GM23338 (cell line): Measurements from ENCODE around the gene PARVG. TPM values are rescaled to one million over a fixed set of nuclear protein-coding genes. Genes with fewer than 3 reads are reported as not detected.

ENCODE experiments used
- ATAC-seq: fragments of 200-7000 bp; cut with Tn5 transposase; 3 replicates; pipeline ENCODE4 v1.9.1; 2020
- DNase-seq: peaks from one replicate; pipeline ENCODE4 v3.0.0-alpha.2; 2015; ENCODE audit warnings: low spot score
- H2AFZ ChIP-seq: fragments of 200-600 bp; sonication (generic); 2 replicates; pipeline ENCODE4 v1.8.0; 2016; ENCODE audit warnings: antibody characterized with exemption, mild to moderate bottlenecking, moderate library complexity
- H3F3A ChIP-seq: fragments of 200-600 bp; sonication (generic); replicated peaks from 2 replicates; pipeline ENCODE4 v1.8.0; 2017; ENCODE audit warnings: antibody characterized with exemption, mixed run types, low read depth
- H3K27ac ChIP-seq: fragments of 200-600 bp; sonication (generic); 2 replicates; pipeline ENCODE4 v1.6.1; 2016; ENCODE audit warnings: low read depth
- H3K27me3 ChIP-seq: fragments of 200-600 bp; sonication (generic); 2 replicates; pipeline ENCODE4 v1.8.0; 2016; ENCODE audit warnings: mild to moderate bottlenecking, mixed run types, moderate library complexity; ENCODE audit not compliant: insufficient read depth
- H3K36me3 ChIP-seq: fragments of 200-600 bp; sonication (generic); 2 replicates; pipeline ENCODE4 v1.8.0; 2016; ENCODE audit warnings: mild to moderate bottlenecking; ENCODE audit not compliant: insufficient read depth
- H3K4me1 ChIP-seq: fragments of 200-600 bp; sonication (generic); 2 replicates; pipeline ENCODE4 v1.8.0; 2016; ENCODE audit warnings: mild to moderate bottlenecking, moderate library complexity; ENCODE audit not compliant: insufficient read depth
- H3K4me2 ChIP-seq: fragments of 200-600 bp; sonication (generic); 2 replicates; pipeline ENCODE4 v1.7.1; 2017; ENCODE audit warnings: mixed run types
- H3K4me3 ChIP-seq: fragments of 200-600 bp; sonication (generic); 2 replicates; pipeline ENCODE4 v1.6.1; 2016; ENCODE audit warnings: mixed run types
- H3K79me2 ChIP-seq: fragments of 200-600 bp; sonication (generic); replicated peaks from 2 replicates; pipeline ENCODE4 v1.8.0; 2017; ENCODE audit warnings: mild to moderate bottlenecking; ENCODE audit not compliant: insufficient read depth
- H3K9me2 ChIP-seq: fragments of 200-600 bp; sonication (generic); 2 replicates; pipeline ENCODE4 v1.8.0; 2017; ENCODE audit not compliant: insufficient read depth
- H4K20me1 ChIP-seq: fragments of 200-600 bp; sonication (generic); replicated peaks from 2 replicates; pipeline ENCODE4 v1.8.0; 2017; ENCODE audit warnings: mild to moderate bottlenecking; ENCODE audit not compliant: insufficient read depth
- H3K27ac Mint-ChIP-seq: 2 replicates; pipeline ENCODE4 v1.8.0; 2020; ENCODE audit warnings: inconsistent platforms, mild to moderate bottlenecking, moderate library complexity, mixed read lengths
- H3K27me3 Mint-ChIP-seq: 3 replicates; pipeline ENCODE4 v1.8.0; 2022; ENCODE audit warnings: low read depth, mild to moderate bottlenecking, moderate library complexity, mixed read lengths, inconsistent platforms; ENCODE audit not compliant: insufficient read depth, poor library complexity
- H3K36me3 Mint-ChIP-seq: 3 replicates; pipeline ENCODE4 v1.8.0; 2021; ENCODE audit warnings: low read depth, mild to moderate bottlenecking, inconsistent platforms, moderate library complexity, mixed read lengths
- H3K4me1 Mint-ChIP-seq: 3 replicates; pipeline ENCODE4 v1.8.0; 2020; ENCODE audit warnings: mild to moderate bottlenecking, inconsistent platforms, mixed read lengths
- H3K4me3 Mint-ChIP-seq: 3 replicates; pipeline ENCODE4 v1.8.0; 2021; ENCODE audit warnings: moderate library complexity, mild to moderate bottlenecking, inconsistent platforms, mixed read lengths
- H3K9me3 Mint-ChIP-seq: 3 replicates; pipeline ENCODE4 v1.8.0; 2020; ENCODE audit warnings: moderate library complexity, mild to moderate bottlenecking, inconsistent platforms, mixed read lengths
- CREB1 ChIP-seq: fragments of 250-450 bp; sonication (Bioruptor Pico); IDR thresholded peaks from 2 replicates; pipeline ENCODE4 v1.5.0; 2020; ENCODE audit warnings: low read depth, mild to moderate bottlenecking, moderate library complexity
- EZH2 ChIP-seq: fragments of 200-600 bp; sonication (generic); IDR thresholded peaks from one replicate; pipeline ENCODE4 v1.8.0; 2017; ENCODE audit warnings: antibody characterized with exemption, mild to moderate bottlenecking, low read depth; ENCODE audit not compliant: unreplicated experiment
- EZH2phosphoT487 ChIP-seq: fragments of 200-600 bp; sonication (generic); IDR thresholded peaks from one replicate; pipeline ENCODE4 v1.8.1; 2018; ENCODE audit warnings: antibody characterized with exemption; ENCODE audit not compliant: unreplicated experiment
- JUNB ChIP-seq: IDR thresholded peaks from one replicate; pipeline ENCODE4 v1.6.1; 2016; ENCODE audit warnings: antibody characterized with exemption; ENCODE audit not compliant: unreplicated experiment
- POLR2AphosphoS5 ChIP-seq: IDR thresholded peaks from 2 replicates; pipeline ENCODE4 v1.6.1; 2016; ENCODE audit warnings: antibody characterized with exemption, low read depth
- STAT1 ChIP-seq: IDR thresholded peaks from one replicate; pipeline ENCODE4 v1.6.1; 2016; ENCODE audit warnings: antibody characterized with exemption; ENCODE audit not compliant: unreplicated experiment
- ZNF114 ChIP-seq: fragments of 250-450 bp; sonication (Bioruptor Pico); IDR thresholded peaks from 2 replicates; pipeline ENCODE4 v1.5.0; 2020; ENCODE audit warnings: mild to moderate bottlenecking, moderate library complexity
- ZNF331 ChIP-seq: fragments of 250-450 bp; sonication (Bioruptor Pico); IDR thresholded peaks from 2 replicates; pipeline ENCODE4 v1.5.0; 2020; ENCODE audit warnings: low read depth, mild to moderate bottlenecking, moderate library complexity
- polyA plus RNA-seq: library from polyadenylated mRNA; unstranded; fragments of >200 nt; fragmentation: Nextera tagmentation; extraction: Ambion mirVana; gene quantifications from 2 replicates; pipeline ENCODE4 v1.2.1, GENCODE V29; 2016
- total RNA-seq: library from RNA; depleted of rRNA; stranded (reverse); fragments of >200 nt; shearing (Covaris generic); gene quantifications from 2 replicates; pipeline ENCODE4 v1.2.3, GENCODE V29; 2014
- TF ChIP-seq, protein P1 (sequence below): IDR thresholded peaks from one replicate; pipeline ENCODE4 v1.6.1; 2018; ENCODE audit warnings: antibody characterized with exemption; ENCODE audit not compliant: unreplicated experiment
- TF ChIP-seq, protein P2 (sequence below): IDR thresholded peaks from 2 replicates; pipeline ENCODE4 v1.6.1; 2016; ENCODE audit warnings: antibody characterized with exemption
- TF ChIP-seq, protein P3 (sequence below): fragments of 250-450 bp; sonication (Bioruptor Pico); IDR thresholded peaks from 2 replicates; pipeline ENCODE4 v1.5.0; 2020; ENCODE audit warnings: mild to moderate bottlenecking, moderate library complexity

PARVG gene
- total and polyA plus RNA-seq, 2 experiments from 2014 or later: 0.14 to 0.31 TPM

DNA sequence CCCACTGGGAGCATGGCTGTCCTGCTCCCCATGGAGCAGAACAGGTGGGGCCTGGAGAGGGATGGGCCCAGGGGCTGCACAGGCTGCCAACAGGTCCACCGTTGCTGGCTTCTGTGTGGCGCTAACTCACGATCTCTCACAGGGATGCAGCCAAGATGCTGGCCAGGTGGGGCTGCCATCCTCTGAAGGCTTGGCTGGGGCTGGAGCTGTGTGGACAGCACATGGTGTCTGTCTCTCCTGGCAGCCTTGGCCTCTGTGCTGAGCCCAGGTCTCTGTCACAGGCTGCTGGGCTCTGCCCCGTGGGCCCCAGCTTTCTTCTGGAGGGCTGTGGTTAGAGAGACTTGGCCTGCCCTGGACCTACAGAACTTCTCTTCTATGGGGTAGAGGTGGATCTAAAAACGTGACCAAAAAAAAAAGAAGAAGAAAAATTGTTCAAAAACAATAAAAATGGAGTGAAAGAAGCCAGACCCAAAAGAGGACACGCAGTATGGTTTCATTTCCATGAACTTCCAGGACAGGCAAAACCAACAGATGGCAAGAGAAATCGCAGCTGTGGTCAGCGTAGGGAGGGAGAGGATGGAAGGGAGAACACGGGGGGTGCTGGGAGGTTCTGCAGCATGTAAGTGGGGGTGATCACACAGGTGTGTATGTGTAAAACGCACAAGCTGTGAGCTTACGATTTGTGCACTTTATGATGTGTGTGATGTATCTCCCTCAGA lies 12.2 kb downstream of the PARVG start (continued):
- TF ChIP-seq, protein P1, sequence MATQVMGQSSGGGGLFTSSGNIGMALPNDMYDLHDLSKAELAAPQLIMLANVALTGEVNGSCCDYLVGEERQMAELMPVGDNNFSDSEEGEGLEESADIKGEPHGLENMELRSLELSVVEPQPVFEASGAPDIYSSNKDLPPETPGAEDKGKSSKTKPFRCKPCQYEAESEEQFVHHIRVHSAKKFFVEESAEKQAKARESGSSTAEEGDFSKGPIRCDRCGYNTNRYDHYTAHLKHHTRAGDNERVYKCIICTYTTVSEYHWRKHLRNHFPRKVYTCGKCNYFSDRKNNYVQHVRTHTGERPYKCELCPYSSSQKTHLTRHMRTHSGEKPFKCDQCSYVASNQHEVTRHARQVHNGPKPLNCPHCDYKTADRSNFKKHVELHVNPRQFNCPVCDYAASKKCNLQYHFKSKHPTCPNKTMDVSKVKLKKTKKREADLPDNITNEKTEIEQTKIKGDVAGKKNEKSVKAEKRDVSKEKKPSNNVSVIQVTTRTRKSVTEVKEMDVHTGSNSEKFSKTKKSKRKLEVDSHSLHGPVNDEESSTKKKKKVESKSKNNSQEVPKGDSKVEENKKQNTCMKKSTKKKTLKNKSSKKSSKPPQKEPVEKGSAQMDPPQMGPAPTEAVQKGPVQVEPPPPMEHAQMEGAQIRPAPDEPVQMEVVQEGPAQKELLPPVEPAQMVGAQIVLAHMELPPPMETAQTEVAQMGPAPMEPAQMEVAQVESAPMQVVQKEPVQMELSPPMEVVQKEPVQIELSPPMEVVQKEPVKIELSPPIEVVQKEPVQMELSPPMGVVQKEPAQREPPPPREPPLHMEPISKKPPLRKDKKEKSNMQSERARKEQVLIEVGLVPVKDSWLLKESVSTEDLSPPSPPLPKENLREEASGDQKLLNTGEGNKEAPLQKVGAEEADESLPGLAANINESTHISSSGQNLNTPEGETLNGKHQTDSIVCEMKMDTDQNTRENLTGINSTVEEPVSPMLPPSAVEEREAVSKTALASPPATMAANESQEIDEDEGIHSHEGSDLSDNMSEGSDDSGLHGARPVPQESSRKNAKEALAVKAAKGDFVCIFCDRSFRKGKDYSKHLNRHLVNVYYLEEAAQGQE: no peak
- TF ChIP-seq ZNF114 (no peak), EZH2phosphoT487 (no peak), JUNB (no peak), EZH2 (no peak), CREB1 (CRISPR knock-in tag) (no peak), POLR2AphosphoS5 (no peak)
- TF ChIP-seq, protein P2, sequence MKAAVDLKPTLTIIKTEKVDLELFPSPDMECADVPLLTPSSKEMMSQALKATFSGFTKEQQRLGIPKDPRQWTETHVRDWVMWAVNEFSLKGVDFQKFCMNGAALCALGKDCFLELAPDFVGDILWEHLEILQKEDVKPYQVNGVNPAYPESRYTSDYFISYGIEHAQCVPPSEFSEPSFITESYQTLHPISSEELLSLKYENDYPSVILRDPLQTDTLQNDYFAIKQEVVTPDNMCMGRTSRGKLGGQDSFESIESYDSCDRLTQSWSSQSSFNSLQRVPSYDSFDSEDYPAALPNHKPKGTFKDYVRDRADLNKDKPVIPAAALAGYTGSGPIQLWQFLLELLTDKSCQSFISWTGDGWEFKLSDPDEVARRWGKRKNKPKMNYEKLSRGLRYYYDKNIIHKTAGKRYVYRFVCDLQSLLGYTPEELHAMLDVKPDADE: no peak

DNA sequence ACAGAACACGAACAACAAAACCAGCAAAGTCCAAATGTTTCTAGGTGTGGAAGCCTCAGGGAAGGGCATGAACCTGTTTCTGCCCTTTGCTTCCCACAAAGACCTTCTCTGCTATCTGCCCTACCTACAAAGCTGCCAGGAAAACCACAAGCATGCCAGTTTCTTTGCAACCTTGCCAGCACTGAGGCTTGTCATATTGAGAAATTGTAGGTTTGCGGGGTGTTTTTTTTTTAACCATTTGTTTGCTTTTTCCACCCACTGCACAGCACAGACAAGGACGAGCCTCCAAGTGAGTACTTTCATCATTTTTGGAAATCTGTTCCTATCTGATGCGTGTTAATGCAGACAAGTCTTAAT lies 12.8 kb downstream of the PARVG start:
- H3K4me1 Mint-ChIP-seq: peaks cover 4% of the 10 kb centered on the region; the same call in 1 of the 3 replicates
- TF ChIP-seq POLR2AphosphoS5: no peak
- no peak for TF ChIP-seq ZNF114
- TF ChIP-seq ZNF331: no peak
- TF ChIP-seq, protein P3, sequence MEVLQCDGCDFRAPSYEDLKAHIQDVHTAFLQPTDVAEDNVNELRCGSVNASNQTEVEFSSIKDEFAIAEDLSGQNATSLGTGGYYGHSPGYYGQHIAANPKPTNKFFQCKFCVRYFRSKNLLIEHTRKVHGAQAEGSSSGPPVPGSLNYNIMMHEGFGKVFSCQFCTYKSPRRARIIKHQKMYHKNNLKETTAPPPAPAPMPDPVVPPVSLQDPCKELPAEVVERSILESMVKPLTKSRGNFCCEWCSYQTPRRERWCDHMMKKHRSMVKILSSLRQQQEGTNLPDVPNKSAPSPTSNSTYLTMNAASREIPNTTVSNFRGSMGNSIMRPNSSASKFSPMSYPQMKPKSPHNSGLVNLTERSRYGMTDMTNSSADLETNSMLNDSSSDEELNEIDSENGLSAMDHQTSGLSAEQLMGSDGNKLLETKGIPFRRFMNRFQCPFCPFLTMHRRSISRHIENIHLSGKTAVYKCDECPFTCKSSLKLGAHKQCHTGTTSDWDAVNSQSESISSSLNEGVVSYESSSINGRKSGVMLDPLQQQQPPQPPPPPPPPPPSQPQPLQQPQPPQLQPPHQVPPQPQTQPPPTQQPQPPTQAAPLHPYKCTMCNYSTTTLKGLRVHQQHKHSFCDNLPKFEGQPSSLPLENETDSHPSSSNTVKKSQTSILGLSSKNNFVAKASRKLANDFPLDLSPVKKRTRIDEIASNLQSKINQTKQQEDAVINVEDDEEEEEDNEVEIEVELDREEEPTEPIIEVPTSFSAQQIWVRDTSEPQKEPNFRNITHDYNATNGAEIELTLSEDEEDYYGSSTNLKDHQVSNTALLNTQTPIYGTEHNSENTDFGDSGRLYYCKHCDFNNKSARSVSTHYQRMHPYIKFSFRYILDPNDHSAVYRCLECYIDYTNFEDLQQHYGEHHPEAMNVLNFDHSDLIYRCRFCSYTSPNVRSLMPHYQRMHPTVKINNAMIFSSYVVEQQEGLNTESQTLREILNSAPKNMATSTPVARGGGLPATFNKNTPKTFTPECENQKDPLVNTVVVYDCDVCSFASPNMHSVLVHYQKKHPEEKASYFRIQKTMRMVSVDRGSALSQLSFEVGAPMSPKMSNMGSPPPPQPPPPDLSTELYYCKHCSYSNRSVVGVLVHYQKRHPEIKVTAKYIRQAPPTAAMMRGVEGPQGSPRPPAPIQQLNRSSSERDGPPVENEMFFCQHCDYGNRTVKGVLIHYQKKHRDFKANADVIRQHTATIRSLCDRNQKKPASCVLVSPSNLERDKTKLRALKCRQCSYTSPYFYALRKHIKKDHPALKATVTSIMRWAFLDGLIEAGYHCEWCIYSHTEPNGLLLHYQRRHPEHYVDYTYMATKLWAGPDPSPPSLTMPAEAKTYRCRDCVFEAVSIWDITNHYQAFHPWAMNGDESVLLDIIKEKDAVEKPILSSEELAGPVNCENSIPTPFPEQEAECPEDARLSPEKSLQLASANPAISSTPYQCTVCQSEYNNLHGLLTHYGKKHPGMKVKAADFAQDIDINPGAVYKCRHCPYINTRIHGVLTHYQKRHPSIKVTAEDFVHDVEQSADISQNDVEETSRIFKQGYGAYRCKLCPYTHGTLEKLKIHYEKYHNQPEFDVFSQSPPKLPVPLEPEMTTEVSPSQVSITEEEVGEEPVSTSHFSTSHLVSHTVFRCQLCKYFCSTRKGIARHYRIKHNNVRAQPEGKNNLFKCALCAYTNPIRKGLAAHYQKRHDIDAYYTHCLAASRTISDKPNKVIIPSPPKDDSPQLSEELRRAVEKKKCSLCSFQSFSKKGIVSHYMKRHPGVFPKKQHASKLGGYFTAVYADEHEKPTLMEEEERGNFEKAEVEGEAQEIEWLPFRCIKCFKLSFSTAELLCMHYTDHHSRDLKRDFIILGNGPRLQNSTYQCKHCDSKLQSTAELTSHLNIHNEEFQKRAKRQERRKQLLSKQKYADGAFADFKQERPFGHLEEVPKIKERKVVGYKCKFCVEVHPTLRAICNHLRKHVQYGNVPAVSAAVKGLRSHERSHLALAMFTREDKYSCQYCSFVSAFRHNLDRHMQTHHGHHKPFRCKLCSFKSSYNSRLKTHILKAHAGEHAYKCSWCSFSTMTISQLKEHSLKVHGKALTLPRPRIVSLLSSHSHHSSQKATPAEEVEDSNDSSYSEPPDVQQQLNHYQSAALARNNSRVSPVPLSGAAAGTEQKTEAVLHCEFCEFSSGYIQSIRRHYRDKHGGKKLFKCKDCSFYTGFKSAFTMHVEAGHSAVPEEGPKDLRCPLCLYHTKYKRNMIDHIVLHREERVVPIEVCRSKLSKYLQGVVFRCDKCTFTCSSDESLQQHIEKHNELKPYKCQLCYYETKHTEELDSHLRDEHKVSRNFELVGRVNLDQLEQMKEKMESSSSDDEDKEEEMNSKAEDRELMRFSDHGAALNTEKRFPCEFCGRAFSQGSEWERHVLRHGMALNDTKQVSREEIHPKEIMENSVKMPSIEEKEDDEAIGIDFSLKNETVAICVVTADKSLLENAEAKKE (CRISPR knock-in tag): no peak
- TF ChIP-seq, protein P2: no peak
- no peak for TF ChIP-seq STAT1
- no peak for TF ChIP-seq CREB1 (CRISPR knock-in tag)
- Histone ChIP-seq H3K9me2 (no peaks in the 10 kb centered on the region), H3K4me3 (no peak overlapping the region), H3K4me2 (no peak overlapping the region), H3K27ac (no peak overlapping the region), H3K27me3 (no peaks in the 10 kb centered on the region), H2AFZ (no peak overlapping the region), H4K20me1 (no peaks in the 10 kb centered on the region), H3K79me2 (no peaks in the 10 kb centered on the region), H3K4me1 (no peaks in the 10 kb centered on the region), H3F3A (no peaks in the 10 kb centered on the region), H3K36me3 (no peaks in the 10 kb centered on the region)
- DNase-seq (no peak), ATAC-seq (no peak)
- H3K36me3 Mint-ChIP-seq: no peaks in the 10 kb centered on the region
- H3K27me3 Mint-ChIP-seq: peaks cover 8% of the 10 kb centered on the region
- peaks cover 4% of the 10 kb centered on the region; the same call in 1 of the 3 replicates for H3K9me3 Mint-ChIP-seq
- H3K27ac Mint-ChIP-seq: no peak overlapping the region
- H3K4me3 Mint-ChIP-seq: no peak overlapping the region
